Transverse colon (tissue), 4 donors: ENCODE data around the gene TMEM270.

Experiments used
- EP300 ChIP-seq: sonication (generic); formaldehyde crosslinking; IDR thresholded peaks from one replicate; pipeline ENCODE4 v1.6.1; 2017; ENCODE audit warnings: antibody characterized with exemption, low read depth
- POLR2A ChIP-seq: fragments of 450-650 bp; IDR thresholded peaks from one replicate; pipeline ENCODE4 v1.6.1; 2016; ENCODE audit warnings: antibody characterized with exemption, mild to moderate bottlenecking, moderate library complexity
- POLR2AphosphoS5 ChIP-seq, 3 donors: sonication (generic); formaldehyde crosslinking; IDR thresholded peaks; one replicate each; pipeline ENCODE4 v1.6.1; 2016; ENCODE audit warnings: antibody characterized with exemption in 3 of 3
- TF ChIP-seq, protein P1 (sequence below), 5 experiments: fragments of 200-600 bp in 3 of 5; fragments of 450-650 bp in 2 of 5; sonication (generic) in 3 of 5; IDR thresholded peaks; 1 replicate in 2 of 5; 2 replicates in 3 of 5; pipeline ENCODE4 v1.5.1; 2016 to 2017; ENCODE audit warnings: antibody characterized with exemption in 5 of 5, inconsistent platforms in 3 of 5, mild to moderate bottlenecking in 2 of 5, moderate library complexity in 1 of 5

DNA sequence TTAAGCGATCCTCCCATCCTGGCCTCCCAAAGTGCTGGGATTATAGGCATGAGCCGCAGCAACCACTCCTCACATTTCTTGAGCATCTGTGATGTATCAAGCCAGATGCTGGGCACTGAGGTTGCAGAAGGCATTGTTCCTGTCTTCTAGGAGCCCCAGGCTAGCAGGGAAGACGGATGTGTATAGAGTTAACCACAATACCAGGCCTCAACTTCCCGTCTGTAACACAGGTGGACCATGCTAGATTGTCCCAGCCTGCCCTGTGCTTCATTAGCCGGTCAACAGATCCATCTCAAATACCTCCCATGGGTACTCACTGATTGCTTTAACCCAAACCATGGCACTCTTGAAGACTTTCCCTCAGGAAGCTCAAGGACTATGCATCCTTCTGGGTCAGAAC lies 32.0 kb upstream of the TMEM270 start:
- no peak for TF ChIP-seq POLR2A
- no peak for TF ChIP-seq EP300
- TF ChIP-seq, protein P1, sequence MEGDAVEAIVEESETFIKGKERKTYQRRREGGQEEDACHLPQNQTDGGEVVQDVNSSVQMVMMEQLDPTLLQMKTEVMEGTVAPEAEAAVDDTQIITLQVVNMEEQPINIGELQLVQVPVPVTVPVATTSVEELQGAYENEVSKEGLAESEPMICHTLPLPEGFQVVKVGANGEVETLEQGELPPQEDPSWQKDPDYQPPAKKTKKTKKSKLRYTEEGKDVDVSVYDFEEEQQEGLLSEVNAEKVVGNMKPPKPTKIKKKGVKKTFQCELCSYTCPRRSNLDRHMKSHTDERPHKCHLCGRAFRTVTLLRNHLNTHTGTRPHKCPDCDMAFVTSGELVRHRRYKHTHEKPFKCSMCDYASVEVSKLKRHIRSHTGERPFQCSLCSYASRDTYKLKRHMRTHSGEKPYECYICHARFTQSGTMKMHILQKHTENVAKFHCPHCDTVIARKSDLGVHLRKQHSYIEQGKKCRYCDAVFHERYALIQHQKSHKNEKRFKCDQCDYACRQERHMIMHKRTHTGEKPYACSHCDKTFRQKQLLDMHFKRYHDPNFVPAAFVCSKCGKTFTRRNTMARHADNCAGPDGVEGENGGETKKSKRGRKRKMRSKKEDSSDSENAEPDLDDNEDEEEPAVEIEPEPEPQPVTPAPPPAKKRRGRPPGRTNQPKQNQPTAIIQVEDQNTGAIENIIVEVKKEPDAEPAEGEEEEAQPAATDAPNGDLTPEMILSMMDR (IDR thresholded peaks at IDR 0.05) = no peak
- TF ChIP-seq POLR2AphosphoS5 (IDR thresholded peaks at IDR 0.05) = no peak
